HG02885 (cell line): ENCODE measurements around the gene ABR.
"Not testable (repeated sequence)": the region's sequence is repeated elsewhere in the genome, so short reads cannot be mapped to it uniquely, and the experiment has no call there.

ENCODE experiments used
- ATAC-seq: cut with Tn5 transposase; IDR thresholded peaks from one replicate; pipeline ENCODE4 v1.9.1; 2021; ENCODE audit warnings: mild to moderate bottlenecking; ENCODE audit not compliant: unreplicated experiment, poor library complexity

The ABR gene

DNA sequence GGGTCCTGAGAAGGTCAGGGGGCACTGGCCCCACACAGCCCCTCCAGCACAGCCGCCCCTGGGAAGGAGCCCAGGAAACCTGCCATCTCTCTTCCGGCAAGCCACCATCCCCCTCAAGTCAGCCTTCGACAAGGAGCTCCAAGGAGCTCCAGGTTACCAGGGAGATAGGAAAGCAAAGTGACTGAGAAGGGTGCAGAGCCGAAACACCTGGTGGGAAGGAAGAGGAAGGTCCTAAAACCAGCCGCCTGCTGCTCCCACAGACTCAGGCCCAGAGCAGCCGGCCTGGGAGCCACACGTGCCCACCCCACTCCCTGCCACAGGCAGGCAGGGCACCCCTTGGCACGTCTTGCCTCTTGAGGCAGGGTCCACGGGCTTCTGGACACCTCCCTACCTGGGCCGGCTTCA lies 102.2 kb downstream of the ABR start:
- ATAC-seq, result no peak

DNA sequence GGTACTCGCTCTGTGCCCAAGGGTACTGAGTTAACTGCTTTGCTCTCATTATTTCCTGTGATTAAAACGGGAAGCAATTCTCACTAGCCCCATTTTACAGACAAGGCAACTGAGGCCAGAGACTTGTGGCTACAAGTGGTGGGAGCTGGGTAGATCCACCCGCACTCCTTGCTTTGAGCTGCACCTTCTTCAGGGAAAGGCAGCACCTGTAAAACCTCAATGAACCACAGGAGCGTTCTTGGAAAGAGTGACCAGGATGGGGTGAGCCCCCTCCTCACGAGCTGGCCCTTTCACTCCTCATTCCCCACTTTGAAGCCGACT lies 102.8 kb downstream of the ABR start:
- ATAC-seq, result no peak

DNA sequence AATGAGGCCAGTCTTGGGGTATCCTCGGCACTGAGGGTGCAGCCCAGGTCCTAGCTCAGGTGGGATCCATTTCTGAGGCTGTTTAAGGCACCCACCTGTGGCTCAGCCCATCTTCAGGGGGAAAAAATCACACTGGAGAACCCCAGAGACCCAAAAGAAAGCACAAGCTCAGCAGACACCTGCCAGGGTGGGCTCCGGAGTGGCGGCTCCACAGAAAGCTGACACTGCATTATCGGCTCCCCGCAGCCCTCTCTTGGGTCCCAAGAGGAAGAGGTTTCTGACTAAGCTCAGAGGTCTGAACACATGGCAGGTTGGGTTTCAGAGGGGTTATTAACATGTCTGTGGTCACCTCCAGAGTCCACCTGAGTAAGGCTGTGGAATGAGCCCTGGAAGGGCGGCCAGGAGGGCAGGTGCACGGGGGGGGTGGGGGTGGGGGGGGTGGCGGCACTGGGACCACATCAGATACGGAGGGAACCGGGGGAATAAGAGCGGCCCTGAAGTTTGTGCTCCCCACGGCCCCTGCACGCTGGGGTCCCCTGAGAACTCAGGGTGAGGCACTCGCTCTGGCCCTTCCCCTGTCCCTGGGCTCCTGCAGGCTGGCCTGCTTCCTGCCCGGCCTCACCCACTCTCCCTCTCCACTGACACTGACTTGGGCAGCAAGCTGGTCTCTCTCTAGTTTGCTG lies 103.3 kb downstream of the ABR start:
- ATAC-seq, result no peak

DNA sequence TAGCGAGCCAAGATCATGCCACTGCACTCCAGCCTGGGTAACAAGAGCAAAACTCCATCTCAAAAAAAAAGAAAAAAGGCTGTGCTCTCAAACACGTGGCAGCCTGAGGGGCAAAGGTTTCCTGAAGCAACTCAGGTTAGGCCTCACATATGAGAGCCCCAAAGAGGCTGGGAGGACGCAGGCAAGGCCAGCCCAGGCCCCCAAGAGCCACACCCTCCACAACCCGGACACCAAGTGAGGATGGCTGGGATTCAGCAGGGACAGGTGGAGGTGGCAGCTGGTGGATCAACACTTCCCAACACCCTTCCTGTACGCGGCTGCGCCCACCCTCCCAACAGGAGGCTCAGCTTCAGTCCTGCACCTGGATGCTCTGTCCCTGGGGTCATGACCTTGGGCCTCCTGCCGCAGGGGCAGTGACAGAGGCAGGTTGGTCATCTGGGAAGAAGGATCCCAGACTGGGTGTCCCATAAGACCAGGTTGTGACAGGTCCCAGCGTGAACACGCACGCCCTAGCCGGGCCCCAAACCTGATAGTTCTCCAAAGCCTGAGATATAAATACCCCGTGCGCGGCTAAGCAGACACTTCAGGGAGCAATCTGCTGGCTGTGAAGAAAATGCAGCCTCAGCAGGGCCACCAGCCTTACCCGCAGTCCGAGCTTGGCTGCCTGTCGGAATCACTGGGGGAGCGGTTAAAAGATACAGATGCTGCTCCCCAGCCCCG lies 104.7 kb downstream of the ABR start:
- ATAC-seq, result no peak

DNA sequence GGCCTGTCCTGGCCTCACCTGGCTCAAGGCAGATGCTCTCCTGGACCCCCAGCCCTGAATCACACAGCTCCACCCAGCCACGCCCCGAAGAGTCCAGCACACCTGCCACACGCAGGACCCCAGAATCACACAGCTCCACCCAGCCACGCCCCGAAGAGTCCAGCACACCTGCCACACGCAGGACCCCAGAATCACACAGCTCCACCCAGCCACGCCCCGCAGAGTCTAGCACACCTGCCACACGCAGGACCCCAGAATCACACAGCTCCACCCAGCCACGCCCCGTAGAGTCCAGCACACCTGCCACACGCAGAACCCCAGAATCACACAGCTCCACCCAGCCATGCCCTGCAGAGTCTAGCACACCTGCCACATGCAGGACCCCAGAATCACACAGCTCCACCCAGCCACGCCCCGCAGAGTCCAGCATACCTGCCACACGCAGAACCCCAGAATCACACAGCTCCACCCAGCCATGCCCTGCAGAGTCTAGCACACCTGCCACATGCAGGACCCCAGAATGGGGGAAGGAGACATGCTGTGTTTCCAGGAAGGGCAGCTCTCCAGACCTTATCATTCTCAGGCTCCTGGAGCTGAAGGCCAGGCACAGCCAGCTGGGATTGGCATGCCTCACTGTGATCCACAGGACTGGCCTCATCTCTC lies 105.7 kb downstream of the ABR start:
- ATAC-seq, result not testable (repeated sequence)

DNA sequence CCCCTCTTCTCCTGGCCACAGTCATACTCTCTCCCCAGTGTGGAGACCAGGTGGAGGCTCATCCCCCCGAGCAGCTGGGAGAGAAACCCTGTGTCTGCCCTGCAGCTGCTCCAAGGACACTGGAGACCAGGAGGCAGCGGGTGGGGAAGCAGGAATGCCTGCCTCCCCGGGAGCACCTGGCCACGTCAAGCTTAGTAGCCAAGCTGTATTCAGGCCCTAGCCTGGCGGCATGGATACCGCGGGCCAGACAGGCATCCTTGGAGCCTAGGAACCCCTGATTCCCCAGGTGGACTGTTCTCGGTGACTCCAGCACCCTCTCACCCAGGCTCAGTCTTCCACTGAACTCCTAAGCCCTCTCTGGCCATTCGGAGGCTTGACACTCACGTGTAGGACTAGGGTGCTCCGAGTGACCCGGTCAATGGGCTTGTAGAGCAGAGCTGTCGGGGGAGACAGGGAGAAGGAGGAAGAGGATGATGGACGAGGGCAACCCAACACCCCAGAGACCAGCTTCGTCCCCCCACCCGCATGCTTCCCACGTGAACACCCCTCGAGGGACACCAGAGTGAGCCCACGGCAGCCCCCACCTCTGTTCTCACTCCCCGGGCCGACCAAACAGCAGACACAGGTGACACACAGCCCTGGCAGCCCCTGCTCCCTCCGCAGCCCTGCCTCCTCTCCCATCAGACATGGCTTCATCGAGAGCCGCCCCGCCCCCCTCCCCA lies 106.4 kb downstream of the ABR start:
- ATAC-seq, result no peak

DNA sequence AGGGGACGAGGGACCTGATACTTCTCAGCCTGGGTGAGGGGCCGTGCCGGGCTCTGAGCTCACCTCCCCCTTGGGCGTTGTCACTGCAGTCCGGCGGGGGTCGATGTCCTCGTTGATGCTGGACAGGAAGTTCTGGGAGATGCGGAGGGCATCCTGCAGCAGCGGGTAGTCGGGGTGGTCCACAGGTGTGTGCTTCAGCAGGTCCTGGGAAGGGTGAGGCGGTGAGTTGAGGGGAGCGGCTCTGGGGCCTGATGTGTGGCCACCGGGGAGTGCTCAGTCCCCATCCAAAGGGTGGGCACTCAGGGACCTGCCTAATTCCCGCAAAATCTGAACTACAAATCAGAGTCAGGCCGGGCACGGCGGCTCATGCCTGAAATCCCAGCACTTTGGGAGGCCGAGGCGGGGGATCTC lies 107.2 kb downstream of the ABR start:
- ATAC-seq, result no peak

DNA sequence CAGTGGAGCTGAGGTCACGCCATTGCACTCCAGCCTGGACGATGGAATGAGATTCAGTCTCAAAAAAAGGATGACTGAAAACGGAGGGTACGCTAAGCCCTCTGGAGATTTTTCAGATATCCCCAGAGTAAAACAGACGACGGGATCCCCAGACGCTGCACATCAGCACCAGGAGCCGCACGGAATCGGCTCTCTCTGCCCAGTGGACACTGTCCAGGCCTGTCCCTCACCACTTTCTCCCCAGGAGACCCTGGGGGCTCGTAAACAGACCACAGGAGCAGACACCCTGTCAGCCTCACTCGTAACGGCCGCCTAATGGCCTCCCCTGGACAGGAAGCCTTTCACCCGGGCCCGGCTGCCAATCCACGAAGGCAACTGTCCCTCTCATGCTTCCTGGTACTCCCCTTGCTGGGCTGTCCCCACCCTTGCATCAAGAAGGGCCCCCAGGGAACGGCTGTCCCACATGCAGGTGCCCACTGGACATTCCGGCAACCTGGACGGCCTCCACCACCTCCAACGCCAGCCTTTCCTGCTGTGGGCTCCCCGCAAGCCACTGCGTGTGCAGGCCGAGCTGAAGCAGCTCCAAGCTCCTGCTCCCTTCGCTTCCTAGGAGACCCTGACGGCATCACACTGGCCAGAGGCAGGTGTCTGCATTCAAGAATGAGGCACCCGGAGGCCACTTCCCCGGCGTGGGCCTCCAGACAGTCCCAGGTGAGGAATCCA lies 108.5 kb downstream of the ABR start:
- no peak for ATAC-seq

DNA sequence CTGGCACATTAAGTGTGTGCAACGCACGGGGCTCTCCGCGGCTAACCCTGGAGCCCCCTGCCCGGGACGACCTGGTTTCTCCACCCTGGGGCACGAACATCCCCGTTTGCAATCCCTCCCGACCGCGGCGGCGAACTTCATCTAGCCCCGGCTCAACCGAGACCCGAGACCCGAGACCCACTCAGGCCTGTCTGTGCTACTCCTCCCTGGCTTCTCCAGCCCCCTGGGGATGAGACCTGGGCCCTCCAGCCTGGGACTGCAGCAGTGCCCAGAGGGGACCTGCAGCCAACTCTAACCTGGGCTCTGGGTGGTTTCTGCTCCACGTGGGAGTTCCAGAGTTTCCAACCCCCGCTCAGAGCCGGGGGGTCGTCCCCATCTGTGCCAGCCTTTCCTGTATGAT lies 109.4 kb downstream of the ABR start:
- ATAC-seq, result no peak

DNA sequence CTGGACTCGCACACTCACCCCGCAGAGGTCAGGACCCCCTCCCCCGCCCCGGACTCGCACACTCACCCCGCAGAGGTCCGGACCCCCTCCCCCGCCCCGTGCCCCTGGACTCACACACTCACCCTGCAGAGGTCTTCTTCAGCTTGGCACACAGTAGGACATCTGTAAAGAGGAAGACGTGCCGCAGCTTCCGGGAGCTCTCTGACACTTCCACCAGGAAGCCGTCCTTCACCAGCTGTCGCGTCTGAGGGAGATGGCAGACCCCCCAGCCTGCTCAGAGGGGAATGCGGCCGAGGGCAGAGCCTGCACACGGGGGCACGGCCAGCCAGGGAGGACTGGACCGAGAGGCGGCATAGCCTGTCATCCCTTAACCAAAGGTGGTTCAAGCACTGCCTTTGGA lies 109.9 kb downstream of the ABR start:
- ATAC-seq, result no peak

DNA sequence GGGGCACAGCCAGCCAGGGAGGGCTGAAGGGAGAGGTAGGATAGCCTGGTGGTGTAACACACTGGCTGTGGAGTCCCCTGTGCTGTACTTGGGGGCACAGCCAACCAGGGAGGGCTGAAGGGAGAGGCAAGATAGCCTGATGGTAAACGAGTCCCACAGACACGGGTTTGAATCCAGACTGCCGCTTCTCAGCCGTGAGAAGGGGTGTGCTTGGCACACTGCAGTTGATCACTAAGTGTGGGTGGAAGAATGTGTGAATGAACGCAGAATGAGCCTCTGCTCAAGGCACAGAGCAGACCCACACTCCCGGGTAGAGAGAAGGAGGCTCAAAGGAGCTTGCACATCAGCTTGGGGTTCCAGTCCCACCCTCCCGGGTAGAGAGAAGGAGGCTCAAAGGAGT lies 111.4 kb downstream of the ABR start:
- ATAC-seq, result no peak

DNA sequence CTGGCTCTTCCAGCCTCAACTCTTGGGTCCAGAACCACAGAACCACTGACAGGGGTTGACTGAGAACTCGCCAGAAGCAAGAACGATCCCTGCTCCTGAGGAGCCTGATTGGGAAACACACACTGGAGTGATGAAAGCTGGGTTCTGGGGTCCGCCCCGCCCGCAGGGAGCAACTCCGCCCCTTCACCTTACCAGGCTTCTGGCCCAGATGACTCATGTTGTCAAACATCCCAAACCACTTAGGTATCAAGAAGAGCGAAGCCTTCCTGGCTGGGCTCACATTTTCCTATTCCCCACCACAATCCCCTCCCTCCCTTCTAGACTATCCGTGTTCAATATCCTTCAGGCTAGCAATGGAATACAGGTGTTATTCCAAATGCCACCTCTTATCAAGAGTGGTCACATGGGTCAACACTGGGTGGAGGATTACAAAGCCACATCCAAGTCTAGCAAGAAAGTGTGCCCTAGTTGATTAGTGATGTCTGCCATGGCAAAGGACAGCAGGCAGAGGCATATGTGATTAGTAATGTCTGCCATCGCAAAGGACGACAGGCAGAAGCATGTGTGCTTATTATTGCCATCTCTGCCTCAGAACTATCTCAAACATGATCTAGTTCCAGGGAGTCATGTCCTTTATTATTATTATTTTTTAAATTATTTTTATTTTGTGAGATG lies 112.4 kb downstream of the ABR start:
- ATAC-seq, result no peak

DNA sequence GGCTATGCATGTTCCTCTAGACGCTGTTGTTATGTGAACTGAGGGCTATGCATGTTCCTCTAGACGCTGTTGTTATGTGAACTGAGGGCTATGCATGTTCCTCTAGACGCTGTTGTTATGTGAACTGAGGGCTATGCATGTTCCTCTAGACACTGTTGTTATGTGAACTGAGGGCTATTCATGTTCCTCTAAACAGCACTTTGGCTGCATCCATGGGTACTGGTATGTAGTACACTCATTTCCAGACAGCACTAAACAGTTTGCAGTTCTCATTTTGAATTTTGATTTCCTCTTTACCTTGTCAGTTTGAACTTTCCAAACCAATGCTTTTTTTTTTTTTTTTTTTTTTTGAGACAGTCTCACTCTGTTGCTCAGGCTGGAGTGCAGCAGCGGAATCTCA lies 114.4 kb downstream of the ABR start:
- ATAC-seq, result not testable (repeated sequence)

DNA sequence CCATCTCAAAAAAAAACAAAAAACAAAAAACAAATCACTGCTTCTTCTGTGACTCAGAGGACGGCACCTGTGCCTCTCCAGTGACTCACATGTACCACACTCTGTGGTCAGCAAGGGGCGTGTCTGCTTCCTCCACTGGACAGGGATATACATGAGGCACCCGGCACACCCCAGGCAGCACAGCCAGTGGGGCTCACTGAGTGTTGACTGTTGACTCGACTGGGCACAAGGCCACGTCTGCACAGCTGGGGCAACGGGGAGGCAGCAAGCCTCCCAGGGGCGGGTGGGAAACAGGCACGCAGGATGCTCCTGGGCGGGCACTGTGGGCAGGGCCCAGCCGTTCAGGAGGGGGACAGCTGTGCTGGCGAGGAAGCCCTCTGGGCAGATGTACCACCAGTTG lies 118.8 kb downstream of the ABR start:
- ATAC-seq, result no peak

DNA sequence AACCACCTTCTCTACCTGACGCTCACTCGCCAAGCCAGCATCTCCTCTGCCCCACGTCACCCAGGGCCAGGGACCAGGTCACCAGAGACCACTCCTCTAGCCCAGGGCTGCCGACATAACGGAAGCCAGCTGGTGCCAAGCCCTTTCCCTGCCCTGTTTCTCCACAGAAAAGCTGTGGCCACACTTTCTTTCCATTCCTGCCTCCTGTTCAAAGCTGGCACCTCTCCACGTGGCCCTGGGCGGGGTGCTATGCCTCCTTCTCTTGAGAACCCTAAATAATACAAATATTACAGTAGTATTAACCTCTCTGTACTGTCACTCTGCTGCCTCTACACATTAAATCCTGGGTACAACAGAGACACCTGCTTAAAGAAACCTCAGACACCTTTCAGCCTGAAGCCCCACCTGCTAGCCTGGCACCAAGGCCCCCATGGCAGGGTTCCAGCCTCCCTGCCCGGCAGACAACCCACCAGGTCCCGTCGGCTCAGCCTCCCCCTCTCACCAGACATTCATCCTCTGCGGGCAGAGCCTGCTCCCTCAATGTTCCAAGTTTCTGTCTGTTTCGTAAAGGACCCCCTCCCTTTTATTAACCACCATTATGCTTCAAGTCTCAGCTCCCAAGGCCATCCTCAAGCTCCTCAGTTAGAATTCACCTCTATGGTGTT lies 120.5 kb downstream of the ABR start:
- ATAC-seq, result no peak

DNA sequence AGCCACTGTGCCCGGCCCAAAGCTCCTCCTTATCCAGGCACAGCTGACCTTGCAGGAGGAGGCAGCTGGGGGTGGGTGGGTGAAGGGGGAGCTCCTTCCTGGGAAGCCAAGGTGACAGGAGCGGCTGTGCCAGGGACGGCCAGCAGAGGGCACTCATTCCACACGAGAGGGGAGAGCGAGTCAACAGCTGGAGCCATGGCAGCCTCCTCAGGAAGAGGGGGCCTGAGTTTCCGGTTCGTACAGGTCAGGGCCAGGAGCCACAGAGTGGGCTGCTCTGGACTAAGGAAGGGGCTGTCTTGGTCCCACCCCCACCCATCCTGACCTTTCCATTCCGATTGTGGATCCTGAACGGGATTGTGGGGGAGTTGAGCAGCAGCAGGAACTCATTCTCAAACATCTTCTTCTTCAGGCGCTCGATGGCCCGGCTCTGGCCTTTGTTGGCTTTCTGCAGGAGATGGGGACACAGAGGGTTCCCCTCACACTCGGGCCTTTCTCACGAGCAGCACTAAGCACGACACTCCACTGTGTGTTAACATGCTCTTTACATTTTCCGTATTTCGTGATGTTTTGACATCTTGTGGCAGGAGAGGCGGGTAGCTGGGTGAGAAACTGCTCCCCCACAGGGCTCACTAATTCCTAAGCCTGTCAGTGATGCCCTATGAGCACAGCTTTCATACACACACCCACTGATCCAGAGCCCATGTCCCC lies 121.2 kb downstream of the ABR start:
- ATAC-seq, result no peak

DNA sequence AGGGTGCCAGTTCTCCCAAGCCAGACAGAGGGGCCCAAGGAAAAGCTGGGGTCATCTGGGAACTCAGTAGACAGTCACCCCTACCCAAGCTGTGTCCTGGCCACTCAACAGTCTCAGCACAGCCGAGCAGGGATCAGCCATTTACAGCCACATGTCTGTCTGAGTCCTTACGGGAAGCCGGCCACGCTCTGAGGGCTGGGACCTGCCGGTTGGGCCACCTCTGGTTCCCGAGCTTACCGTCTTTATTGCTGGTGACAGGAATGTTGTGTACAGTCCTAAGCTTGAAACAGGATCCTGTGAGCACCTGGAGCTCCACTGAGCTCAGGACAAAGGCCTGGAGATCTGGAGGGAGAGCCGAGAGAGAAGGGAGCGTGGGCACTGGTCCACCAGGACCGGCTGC lies 123.0 kb downstream of the ABR start:
- ATAC-seq, result no peak

DNA sequence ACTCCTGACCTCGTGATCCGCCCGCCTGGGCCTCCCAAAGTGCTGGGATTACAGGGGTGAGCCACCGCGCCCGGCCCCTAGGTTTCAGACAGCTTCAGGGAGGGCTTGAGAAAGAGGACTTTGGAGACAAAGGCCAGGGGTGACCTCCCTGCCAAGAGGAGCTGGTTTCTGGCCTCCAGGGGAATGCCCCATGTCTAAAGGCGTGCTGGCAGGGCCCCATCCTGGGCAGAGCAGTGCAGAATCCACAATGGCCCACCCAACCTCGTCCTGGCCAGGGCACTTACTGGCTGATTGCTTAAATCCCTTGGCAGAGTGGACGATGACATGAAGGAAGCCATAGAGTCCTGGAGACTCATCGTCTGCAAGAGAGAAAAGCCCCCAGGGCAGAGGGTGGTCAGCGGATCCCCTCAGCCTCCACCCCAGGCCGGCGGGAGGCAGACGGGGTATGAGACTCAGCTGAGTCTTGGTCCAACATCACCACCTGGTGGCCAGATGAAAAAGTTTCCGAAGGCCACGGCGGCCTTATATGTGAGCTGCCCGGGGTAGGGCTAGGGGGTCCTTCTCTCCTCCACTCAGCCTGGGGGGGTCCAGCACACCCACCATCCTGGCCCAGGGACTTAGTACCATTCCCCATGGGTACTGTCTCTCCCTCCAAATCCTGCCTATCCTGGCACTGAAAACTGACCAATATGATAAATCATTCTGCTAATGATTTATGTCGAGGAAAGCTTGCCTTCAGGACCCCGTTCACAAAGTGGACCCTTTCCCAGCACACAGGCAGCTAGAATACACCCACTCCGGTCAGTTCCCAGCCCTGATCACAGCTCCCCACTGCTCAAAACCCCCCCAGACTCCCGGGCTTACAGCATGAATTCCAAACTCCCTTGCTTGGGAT lies 123.8 kb downstream of the ABR start:
- no peak for ATAC-seq
